GM12892 (cell line): Measurements from ENCODE around the gene SPPL2B.

Experiments used
- DNase-seq: peaks from one replicate; pipeline ENCODE4 v3.0.0; 2011; ENCODE audit not compliant: insufficient read length
- FAIRE-seq: peaks from 2 replicates; lab custom pipeline; 2011; peaks lifted over from hg19 to GRCh38; lab: Jason Lieb, UNC
- POLR2A ChIP-seq: IDR thresholded peaks from 2 replicates; pipeline ENCODE4 v1.6.1; 2011; ENCODE audit warnings: low read depth, low read length, control low read depth
- POLR2AphosphoS5 ChIP-seq: IDR thresholded peaks from 2 replicates; pipeline ENCODE4 v1.6.1; 2011; ENCODE audit warnings: low read depth, low read length, control low read depth
- TAF1 ChIP-seq: IDR thresholded peaks from 2 replicates; pipeline ENCODE4 v1.6.1; 2011; ENCODE audit warnings: low read depth, mild to moderate bottlenecking, control low read depth, low read length, borderline replicate concordance

SPPL2B gene

GRCh38 chr19:2305452-2306280 lies 22.8 kb upstream of the SPPL2B start:
- TF ChIP-seq POLR2AphosphoS5 (no peak), TAF1 (no peak), POLR2A (no peak)
- DNase-seq (no peak), FAIRE-seq (no peak)

GRCh38 chr19:2306281-2306806 lies 22.1 kb upstream of the SPPL2B start:
- no peak for TF ChIP-seq POLR2A
- TF ChIP-seq POLR2AphosphoS5, result no peak
- TF ChIP-seq TAF1, result no peak
- FAIRE-seq, result no peak

GRCh38 chr19:2306971-2307370 lies 21.5 kb upstream of the SPPL2B start:
- DNase-seq (no peak), FAIRE-seq (no peak)
- TF ChIP-seq POLR2A (no peak), TAF1 (no peak), POLR2AphosphoS5 (no peak)

More at GRCh38 chr19:2306281-2306806, 22.1 kb upstream of the SPPL2B start:
- DNase-seq, result no peak

- no peak for FAIRE-seq
- no peak for DNase-seq
- TF ChIP-seq POLR2AphosphoS5, result no peak
- no peak for TF ChIP-seq POLR2A
- TF ChIP-seq TAF1, result no peak
Measured at GRCh38 chr19:2307518-2308012, 20.9 kb upstream of the SPPL2B start.

GRCh38 chr19:2308114-2308556 lies 20.3 kb upstream of the SPPL2B start, which contains the start of gene LINGO3:
TSS of gene LINGO3 (minus strand) at chr19:2308154. CDS start at chr19:2291776, 16,378 bp downstream.
- FAIRE-seq (no peak), DNase-seq (no peak)

GRCh38 chr19:2309734-2310362 lies 18.6 kb upstream of the SPPL2B start:
- TF ChIP-seq TAF1 (no peak), POLR2AphosphoS5 (no peak), POLR2A (no peak)
- DNase-seq (no peak), FAIRE-seq (no peak)

More at GRCh38 chr19:2308114-2308556, 20.3 kb upstream of the SPPL2B start, which contains the start of gene LINGO3:
- TF ChIP-seq POLR2A, result no peak
- no peak for TF ChIP-seq TAF1
- TF ChIP-seq POLR2AphosphoS5, result no peak

GRCh38 chr19:2311093-2311492 lies 17.4 kb upstream of the SPPL2B start:
- FAIRE-seq, result no peak
- DNase-seq, result no peak
- TF ChIP-seq TAF1 (no peak), POLR2AphosphoS5 (no peak), POLR2A (no peak)

GRCh38 chr19:2312820-2313501 lies 15.5 kb upstream of the SPPL2B start:
- DNase-seq (no peak), FAIRE-seq (no peak)
- TF ChIP-seq POLR2A, result no peak
- no peak for TF ChIP-seq POLR2AphosphoS5
- no peak for TF ChIP-seq TAF1

GRCh38 chr19:2315121-2315817 lies 13.2 kb upstream of the SPPL2B start:
- no peak for TF ChIP-seq POLR2A
- TF ChIP-seq TAF1, result no peak
- TF ChIP-seq POLR2AphosphoS5, result no peak
- DNase-seq (no peak), FAIRE-seq (no peak)

GRCh38 chr19:2315818-2316353 lies 12.6 kb upstream of the SPPL2B start:
- FAIRE-seq, result peak; percentile 54
- TF ChIP-seq POLR2AphosphoS5, result no peak
- TF ChIP-seq TAF1, result no peak
- TF ChIP-seq POLR2A, result no peak
- DNase-seq, result no peak

- TF ChIP-seq POLR2AphosphoS5 (no peak), TAF1 (no peak), POLR2A (no peak)
- no peak for DNase-seq
- no peak for FAIRE-seq
Measured at GRCh38 chr19:2317300-2317699, 11.2 kb upstream of the SPPL2B start.
